ENCODE results near the gene SH3TC1.

Gene SH3TC1

DNA sequence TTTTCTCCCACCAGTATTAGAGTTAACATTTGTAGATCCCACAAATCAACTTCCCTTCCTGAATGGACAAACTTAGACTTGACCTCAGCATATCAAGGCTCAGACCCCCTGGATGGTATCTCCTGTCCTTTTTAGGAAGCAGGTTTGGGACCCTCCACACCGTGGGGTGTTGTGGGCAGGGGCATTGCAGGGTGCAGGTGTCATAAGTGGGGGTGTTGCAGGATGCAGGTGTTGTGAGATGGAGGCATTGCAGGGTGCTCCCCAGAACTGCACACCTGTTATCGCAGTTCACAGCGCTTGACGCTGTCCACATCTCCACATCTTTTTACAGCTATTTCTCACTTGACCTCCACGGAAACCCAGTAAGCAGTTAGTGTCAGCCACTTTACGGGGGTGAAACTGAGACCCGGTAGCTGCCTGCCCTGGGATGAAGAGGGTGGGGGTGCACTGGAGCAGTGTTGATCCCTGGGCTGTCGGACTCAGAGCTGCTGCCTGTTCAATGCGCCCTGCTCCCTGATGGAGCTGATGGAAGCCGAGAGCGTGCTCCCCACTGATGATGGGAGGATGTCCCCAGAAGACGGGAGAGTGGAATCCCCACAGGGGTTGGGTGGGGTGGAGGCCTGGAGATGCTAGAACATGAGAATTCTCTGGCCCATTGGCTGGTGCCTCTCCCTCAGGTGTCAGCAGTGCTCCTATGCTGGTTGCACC lies 25.3 kb downstream of the SH3TC1 start:
- no peak overlapping the region for H3K4me3 ChIP-seq (ENCODE audit: low read depth, low read length)
- no peaks in the 10 kb centered on the region for H3K27me3 ChIP-seq (ENCODE audit: control insufficient read depth, insufficient read depth, low read length)
- peaks cover 7% of the 10 kb centered on the region for H3K4me1 ChIP-seq (ENCODE audit: control insufficient read depth, insufficient read depth, low read length)
- H3K9me3 ChIP-seq (ENCODE audit: control insufficient read depth, insufficient read depth, low read length) = no peaks in the 10 kb centered on the region
- H3K9ac ChIP-seq (ENCODE audit: low read depth, low read length) = no peak overlapping the region
- H3K36me3 ChIP-seq (ENCODE audit: control insufficient read depth, insufficient read depth, low read length) = no peaks in the 10 kb centered on the region

DNA sequence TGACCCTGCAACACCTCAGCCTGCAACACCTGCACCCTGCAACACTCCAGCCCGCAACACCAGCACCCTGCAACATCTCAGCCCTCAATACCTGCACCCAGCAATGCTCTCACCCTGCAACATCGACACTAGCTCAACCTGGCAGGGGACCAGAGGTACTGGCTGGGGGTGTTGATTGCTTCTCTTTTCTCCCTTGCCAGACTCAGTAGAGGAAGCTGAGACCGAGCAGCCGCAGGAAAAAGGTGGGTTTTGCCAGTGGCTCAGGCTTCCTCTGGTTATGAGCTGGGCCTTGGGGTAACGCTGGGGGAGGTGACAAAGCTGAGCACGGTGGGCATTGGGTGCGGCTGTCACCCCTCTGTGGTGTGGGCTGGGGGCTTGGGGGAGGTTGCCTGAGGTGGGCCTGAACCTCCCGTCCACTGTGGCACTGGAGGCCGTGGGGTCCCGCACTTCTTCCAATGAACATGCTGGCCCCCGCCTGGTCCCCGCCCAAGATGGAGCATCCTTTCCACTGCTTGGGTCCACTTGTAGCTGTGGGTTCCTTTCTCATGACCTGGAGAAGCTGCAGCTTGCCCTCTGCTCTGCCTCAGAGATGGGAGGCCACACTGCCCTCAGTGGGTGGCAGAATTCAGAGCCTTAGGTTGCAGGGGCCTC lies 26.0 kb downstream of the SH3TC1 start:
- peaks cover 7% of the 10 kb centered on the region for H3K4me1 ChIP-seq (ENCODE audit: control insufficient read depth, insufficient read depth, low read length)
- H3K9me3 ChIP-seq (ENCODE audit: control insufficient read depth, insufficient read depth, low read length) = no peaks in the 10 kb centered on the region
- no peaks in the 10 kb centered on the region for H3K36me3 ChIP-seq (ENCODE audit: control insufficient read depth, insufficient read depth, low read length)
- H3K27me3 ChIP-seq (ENCODE audit: control insufficient read depth, insufficient read depth, low read length) = no peaks in the 10 kb centered on the region
- no peak overlapping the region for H3K9ac ChIP-seq (ENCODE audit: low read depth, low read length)
- no peak overlapping the region for H3K4me3 ChIP-seq (ENCODE audit: low read depth, low read length)

DNA sequence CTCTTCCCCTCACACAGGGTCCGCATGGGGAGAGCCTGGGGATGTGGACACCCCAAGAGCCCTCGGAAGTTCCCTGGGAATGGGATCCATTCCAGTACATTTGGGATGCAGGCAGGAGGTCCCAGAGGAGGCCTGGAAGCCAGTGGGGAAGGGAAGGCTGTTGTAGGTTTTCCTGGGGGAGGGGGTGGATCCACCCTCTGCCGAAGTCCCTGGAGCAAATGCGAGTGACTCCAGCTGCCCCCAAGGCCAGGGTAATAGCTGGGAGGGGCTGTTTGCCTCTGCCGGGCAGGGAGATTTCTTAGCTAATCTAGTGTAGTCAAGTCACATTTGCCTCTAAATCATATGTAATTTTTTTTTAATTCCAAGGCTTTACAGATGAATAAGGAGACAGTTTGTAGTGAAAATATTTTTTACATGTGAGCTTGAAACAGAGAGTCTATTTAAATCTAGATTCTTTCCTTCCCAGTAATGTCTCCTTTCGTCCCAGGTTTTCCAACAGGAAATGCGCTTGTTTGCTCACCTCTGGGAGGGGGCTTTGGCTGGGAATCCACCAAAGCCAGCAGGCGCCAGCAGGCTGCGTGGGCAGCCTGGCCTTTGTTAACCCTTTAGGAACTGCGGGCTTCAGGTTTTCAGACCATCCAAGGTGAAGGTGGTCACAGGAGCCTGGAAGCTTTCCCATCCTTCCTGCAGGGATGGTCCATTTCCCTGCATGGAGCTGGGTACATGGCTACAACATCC lies 26.8 kb downstream of the SH3TC1 start:
- no peaks in the 10 kb centered on the region for H3K9me3 ChIP-seq (ENCODE audit: control insufficient read depth, insufficient read depth, low read length)
- no peak overlapping the region for H3K4me3 ChIP-seq (ENCODE audit: low read depth, low read length)
- no peak overlapping the region for H3K9ac ChIP-seq (ENCODE audit: low read depth, low read length)
- no peaks in the 10 kb centered on the region for H3K36me3 ChIP-seq (ENCODE audit: control insufficient read depth, insufficient read depth, low read length)
- H3K27me3 ChIP-seq (ENCODE audit: control insufficient read depth, insufficient read depth, low read length) = no peaks in the 10 kb centered on the region
- H3K4me1 ChIP-seq (ENCODE audit: control insufficient read depth, insufficient read depth, low read length) = peaks cover 7% of the 10 kb centered on the region

DNA sequence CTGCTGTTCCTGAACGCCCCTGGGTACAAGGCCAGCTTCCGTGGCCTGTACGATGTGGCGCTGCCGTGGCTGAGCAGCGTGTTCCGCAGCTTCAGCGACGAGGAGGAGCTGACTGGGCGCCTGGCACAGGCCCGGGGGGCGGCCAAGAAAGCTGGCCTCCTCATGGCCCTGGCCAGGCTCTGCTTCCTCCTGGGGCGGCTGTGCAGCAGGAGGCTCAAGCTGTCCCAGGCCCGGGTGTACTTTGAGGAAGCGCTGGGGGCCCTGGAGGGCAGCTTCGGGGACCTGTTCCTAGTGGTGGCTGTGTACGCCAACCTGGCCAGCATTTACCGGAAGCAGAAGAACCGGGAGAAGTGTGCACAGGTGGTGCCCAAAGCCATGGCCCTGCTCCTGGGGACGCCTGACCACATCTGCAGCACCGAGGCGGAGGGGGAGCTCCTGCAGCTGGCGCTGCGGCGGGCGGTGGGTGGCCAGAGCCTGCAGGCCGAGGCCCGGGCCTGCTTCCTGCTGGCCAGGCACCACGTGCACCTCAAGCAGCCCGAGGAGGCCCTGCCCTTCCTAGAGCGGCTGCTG lies 28.2 kb downstream of the SH3TC1 start:
- Histone ChIP-seq H3K36me3 (ENCODE audit: control insufficient read depth, insufficient read depth, low read length) (no peaks in the 10 kb centered on the region), H3K9ac (ENCODE audit: low read depth, low read length) (no peak overlapping the region), H3K9me3 (ENCODE audit: control insufficient read depth, insufficient read depth, low read length) (no peaks in the 10 kb centered on the region), H3K27me3 (ENCODE audit: control insufficient read depth, insufficient read depth, low read length) (no peaks in the 10 kb centered on the region), H3K4me3 (ENCODE audit: low read depth, low read length) (no peak overlapping the region), H3K4me1 (ENCODE audit: control insufficient read depth, insufficient read depth, low read length) (peaks cover 7% of the 10 kb centered on the region)

DNA sequence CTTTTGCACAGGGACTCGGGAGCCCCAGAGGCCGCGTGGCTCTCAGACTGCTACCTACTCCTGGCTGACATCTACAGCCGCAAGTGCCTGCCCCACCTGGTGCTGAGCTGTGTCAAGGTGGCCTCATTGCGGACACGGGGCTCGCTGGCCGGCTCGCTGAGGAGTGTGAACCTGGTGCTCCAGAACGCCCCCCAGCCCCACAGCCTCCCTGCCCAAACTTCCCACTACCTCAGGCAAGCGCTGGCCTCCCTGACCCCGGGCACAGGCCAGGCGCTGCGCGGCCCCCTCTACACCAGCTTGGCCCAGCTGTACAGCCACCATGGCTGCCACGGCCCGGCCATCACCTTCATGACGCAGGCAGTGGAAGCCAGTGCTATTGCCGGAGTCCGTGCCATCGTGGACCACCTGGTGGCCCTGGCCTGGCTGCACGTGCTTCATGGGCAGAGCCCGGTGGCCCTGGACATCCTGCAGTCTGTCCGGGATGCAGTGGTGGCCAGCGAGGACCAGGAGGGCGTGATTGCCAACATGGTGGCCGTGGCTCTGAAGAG lies 28.8 kb downstream of the SH3TC1 start:
- Histone ChIP-seq H3K9ac (ENCODE audit: low read depth, low read length) (no peak overlapping the region), H3K36me3 (ENCODE audit: control insufficient read depth, insufficient read depth, low read length) (no peaks in the 10 kb centered on the region), H3K9me3 (ENCODE audit: control insufficient read depth, insufficient read depth, low read length) (no peaks in the 10 kb centered on the region), H3K27me3 (ENCODE audit: control insufficient read depth, insufficient read depth, low read length) (no peaks in the 10 kb centered on the region), H3K4me1 (ENCODE audit: control insufficient read depth, insufficient read depth, low read length) (peaks cover 7% of the 10 kb centered on the region), H3K4me3 (ENCODE audit: low read depth, low read length) (no peak overlapping the region)

DNA sequence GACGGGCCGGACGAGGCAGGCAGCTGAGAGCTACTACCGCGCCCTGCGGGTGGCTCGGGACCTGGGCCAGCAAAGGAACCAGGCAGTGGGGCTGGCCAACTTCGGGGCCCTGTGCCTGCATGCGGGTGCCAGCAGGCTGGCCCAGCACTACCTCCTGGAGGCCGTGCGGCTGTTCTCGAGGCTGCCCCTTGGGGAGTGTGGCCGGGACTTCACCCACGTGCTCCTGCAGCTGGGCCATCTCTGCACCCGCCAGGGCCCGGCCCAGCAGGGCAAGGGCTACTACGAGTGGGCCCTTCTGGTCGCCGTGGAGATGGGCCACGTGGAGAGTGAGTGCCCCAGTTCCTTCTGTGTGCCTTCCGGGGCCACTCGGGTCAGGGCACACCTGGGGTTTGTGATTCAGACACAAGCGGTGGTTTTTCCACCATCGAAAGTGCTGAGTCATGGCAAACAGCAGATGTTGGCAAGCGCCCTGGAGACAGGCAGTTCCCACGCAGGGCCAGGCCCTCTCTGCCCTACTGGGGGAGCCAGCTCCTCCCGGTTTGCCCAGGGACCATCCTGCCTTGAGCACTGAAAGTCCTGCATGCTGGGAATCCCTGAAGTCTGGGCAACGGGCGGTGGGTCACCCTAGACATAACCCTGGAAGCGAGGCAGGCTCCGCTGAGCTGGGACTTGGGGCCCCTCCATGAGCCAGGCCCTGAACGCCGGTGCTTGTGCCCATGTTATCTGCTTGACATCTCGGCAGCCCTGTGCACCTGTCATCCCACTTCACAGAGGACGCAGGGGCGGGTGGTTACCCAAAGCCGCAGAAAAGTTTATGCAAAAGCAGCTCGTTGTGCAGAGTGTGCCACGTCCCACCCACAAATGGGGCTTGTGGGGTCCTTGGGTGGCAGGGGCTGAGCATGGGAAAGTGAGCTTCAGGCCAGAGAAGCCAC lies 29.5 kb downstream of the SH3TC1 start:
- Histone ChIP-seq H3K4me1 (ENCODE audit: control insufficient read depth, insufficient read depth, low read length) (peaks cover 7% of the 10 kb centered on the region), H3K36me3 (ENCODE audit: control insufficient read depth, insufficient read depth, low read length) (no peaks in the 10 kb centered on the region), H3K9me3 (ENCODE audit: control insufficient read depth, insufficient read depth, low read length) (no peaks in the 10 kb centered on the region), H3K9ac (ENCODE audit: low read depth, low read length) (no peak overlapping the region), H3K27me3 (ENCODE audit: control insufficient read depth, insufficient read depth, low read length) (no peaks in the 10 kb centered on the region), H3K4me3 (ENCODE audit: low read depth, low read length) (no peak overlapping the region)

DNA sequence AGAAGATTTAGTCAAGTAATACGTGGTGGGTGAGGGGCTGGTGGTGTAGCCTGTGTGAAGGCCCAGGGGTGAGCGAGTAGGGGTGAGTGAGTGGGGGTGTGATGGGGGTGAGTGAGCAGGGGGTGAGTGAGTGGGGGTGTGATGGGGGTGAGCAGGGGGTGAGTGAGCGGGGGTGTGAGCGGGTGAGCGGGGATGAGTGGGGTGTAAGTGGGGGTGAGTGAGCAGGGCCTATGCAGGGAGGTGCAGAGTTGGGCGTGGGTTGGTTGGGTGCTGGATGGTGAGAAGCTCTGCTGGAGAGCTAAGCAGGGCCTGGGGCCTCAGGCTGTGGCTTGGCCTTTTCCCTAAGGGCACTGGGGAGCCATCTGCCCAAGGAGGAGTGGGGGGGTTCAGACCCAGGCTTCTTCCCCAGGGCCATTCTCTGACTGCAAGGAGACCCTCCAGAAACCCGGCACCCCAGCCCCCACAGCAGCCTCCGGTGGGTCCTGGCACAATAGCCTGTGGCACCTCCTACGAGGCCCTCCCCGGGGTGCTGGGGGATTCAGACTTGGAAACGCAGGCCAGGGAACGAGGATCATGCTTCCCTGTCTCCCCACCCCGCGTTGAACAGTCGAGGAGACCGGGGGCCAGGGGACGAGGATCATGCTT lies 30.4 kb downstream of the SH3TC1 start:
- Histone ChIP-seq H3K4me1 (ENCODE audit: control insufficient read depth, insufficient read depth, low read length) (peaks cover 7% of the 10 kb centered on the region), H3K27me3 (ENCODE audit: control insufficient read depth, insufficient read depth, low read length) (no peaks in the 10 kb centered on the region), H3K9ac (ENCODE audit: low read depth, low read length) (no peak overlapping the region), H3K36me3 (ENCODE audit: control insufficient read depth, insufficient read depth, low read length) (no peaks in the 10 kb centered on the region), H3K9me3 (ENCODE audit: control insufficient read depth, insufficient read depth, low read length) (no peaks in the 10 kb centered on the region), H3K4me3 (ENCODE audit: low read depth, low read length) (no peak overlapping the region)

DNA sequence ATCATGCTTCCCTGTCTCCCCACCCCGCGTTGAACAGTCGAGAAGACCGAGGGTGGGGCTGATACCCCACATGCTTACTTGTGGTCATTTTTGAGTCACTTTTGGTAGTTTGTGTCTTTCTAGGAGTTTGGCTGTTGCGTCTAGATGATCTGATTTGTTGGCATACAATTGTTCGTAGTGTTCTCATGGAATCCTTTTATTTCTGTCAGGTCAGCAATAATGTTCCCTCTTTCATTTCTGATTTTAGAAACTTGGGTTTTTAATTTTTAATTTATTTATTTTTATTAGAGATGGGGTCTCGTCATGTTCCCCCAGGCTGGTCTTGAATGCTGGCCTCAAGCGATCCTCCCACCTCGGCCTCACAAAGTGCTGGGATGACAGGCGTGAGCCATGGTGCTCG lies 30.9 kb downstream of the SH3TC1 start:
- Histone ChIP-seq H3K9me3 (ENCODE audit: control insufficient read depth, insufficient read depth, low read length) (no peaks in the 10 kb centered on the region), H3K4me3 (ENCODE audit: low read depth, low read length) (no peak overlapping the region), H3K36me3 (ENCODE audit: control insufficient read depth, insufficient read depth, low read length) (no peaks in the 10 kb centered on the region), H3K27me3 (ENCODE audit: control insufficient read depth, insufficient read depth, low read length) (no peaks in the 10 kb centered on the region), H3K4me1 (ENCODE audit: control insufficient read depth, insufficient read depth, low read length) (peaks cover 7% of the 10 kb centered on the region), H3K9ac (ENCODE audit: low read depth, low read length) (no peak overlapping the region)

DNA sequence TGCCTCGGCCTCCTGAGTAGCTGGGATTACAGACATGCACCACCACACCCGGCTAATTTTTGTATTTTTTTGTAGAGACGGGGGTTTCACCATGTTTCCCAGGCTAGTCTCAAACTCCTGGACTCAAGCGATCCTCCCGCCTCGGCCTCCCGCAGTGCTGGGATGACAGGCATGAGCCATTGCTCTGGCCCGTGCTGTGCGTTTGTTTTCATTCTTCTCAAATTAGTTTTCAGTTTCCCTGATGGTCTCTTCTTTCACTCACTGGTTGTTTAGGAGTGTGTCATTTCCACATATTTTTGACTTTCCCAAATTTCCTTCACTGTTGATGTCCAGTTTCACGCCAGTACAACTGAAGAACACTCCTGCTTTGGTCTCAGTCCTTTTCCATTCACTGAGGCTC lies 31.8 kb downstream of the SH3TC1 start:
- no peaks in the 10 kb centered on the region for H3K27me3 ChIP-seq (ENCODE audit: control insufficient read depth, insufficient read depth, low read length)
- no peak overlapping the region for H3K9ac ChIP-seq (ENCODE audit: low read depth, low read length)
- H3K36me3 ChIP-seq (ENCODE audit: control insufficient read depth, insufficient read depth, low read length) = no peaks in the 10 kb centered on the region
- peaks cover 4% of the 10 kb centered on the region for H3K4me1 ChIP-seq (ENCODE audit: control insufficient read depth, insufficient read depth, low read length)
- no peaks in the 10 kb centered on the region for H3K9me3 ChIP-seq (ENCODE audit: control insufficient read depth, insufficient read depth, low read length)
- no peak overlapping the region for H3K4me3 ChIP-seq (ENCODE audit: low read depth, low read length)

DNA sequence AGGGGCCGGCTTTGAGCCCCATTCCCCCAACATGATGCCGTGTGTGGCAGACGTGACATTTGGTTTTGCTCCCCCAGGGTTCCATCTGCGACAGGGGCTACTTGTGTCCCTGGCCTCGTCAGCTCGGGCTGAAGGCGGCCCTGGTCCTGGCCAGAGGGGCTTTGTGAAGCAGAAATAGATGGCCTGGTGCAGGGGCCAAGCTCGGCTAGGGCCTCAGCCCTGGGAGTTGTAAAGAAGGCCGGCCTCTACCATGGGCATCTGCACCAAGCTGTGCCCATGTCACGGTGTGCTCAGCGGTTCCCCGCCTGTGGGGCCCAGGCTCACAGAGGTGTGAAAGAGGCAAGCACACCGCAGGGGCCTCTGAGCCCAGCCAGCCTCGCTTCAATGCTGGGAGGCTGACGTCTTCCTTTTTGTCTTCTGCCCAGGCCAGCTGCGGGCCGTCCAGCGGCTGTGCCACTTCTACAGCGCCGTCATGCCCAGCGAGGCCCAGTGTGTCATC lies 32.5 kb downstream of the SH3TC1 start:
- Histone ChIP-seq H3K4me3 (ENCODE audit: low read depth, low read length) (no peak overlapping the region), H3K36me3 (ENCODE audit: control insufficient read depth, insufficient read depth, low read length) (no peaks in the 10 kb centered on the region), H3K9ac (ENCODE audit: low read depth, low read length) (no peak overlapping the region), H3K9me3 (ENCODE audit: control insufficient read depth, insufficient read depth, low read length) (no peaks in the 10 kb centered on the region), H3K27me3 (ENCODE audit: control insufficient read depth, insufficient read depth, low read length) (no peaks in the 10 kb centered on the region), H3K4me1 (ENCODE audit: control insufficient read depth, insufficient read depth, low read length) (no peaks in the 10 kb centered on the region)

Data from iPS-15b (cell line).